Activated T-cell treated with anti-CD3 and anti-CD28 coated beads, Interleukin-2, amount 50 U/mL, for 1 hour (primary cell): ENCODE results near the gene SHLD3.
A peak's percentile ranks its signal among the peaks of the same experiment; 100 is the strongest.
"Not testable (repeated sequence)": the region's sequence is repeated elsewhere in the genome, so short reads cannot be mapped to it uniquely, and the experiment has no call there.

Source experiments
- DNase-seq: peaks from one replicate; pipeline ENCODE4 v3.0.0-alpha.2; 2020

Gene SHLD3

GRCh38 chr5:65624571-65625555 is at the start of gene SHLD3, which contains the start of gene TRAPPC13:
TSS of gene SHLD3 (plus strand) at chr5:65625027. CDS start at chr5:65629588, 4,561 bp downstream.
TSS of gene TRAPPC13 (plus strand) at chr5:65625027. CDS start at chr5:65625061, 34 bp downstream.
- peak; percentile 76 for DNase-seq

DNA sequence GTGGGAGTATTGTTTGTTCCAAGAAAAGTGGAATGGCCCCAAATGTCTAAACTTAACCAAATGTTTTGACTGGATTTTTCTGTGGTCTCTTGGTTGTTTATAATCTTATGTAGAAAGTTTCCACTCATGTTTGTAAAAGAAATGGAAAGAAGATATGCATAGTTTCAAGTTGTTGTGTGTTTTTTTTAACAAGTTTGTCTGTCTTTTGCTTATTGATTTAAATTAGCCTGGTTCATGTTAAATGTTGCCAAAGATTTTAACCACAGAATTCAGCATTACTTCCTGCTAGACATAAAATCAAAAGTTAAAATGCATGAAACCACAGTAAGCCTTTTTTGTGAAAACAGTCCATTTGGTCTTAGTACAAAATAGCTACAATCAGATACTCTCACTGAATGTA is 47.7 kb upstream of the SHLD3 start:
- DNase-seq, result no peak

GRCh38 chr5:65588694-65589093 is 36.1 kb upstream of the SHLD3 start:
- no peak for DNase-seq

- not testable (repeated sequence) for DNase-seq
Measured at GRCh38 chr5:65601761-65602160, 23.1 kb upstream of the SHLD3 start.

DNA sequence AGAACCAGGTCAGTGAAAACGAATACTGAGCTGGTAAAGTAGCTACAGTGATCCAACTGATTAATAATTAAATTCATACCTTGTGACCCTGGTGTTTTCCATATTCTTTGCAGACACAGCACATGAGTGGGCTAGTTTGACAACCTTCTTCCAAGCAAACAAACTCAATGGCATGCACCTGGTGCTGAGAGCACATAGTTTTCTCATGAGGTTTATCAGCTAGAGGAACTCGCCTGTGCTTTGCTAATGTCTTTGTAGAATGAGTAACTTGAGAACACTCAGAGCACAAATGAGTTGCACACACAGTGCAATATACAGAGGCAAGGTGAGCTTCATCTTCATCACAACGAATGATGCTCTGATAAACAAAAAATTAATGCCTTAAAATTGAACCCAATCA is 13.3 kb upstream of the SHLD3 start:
- no peak for DNase-seq

DNA sequence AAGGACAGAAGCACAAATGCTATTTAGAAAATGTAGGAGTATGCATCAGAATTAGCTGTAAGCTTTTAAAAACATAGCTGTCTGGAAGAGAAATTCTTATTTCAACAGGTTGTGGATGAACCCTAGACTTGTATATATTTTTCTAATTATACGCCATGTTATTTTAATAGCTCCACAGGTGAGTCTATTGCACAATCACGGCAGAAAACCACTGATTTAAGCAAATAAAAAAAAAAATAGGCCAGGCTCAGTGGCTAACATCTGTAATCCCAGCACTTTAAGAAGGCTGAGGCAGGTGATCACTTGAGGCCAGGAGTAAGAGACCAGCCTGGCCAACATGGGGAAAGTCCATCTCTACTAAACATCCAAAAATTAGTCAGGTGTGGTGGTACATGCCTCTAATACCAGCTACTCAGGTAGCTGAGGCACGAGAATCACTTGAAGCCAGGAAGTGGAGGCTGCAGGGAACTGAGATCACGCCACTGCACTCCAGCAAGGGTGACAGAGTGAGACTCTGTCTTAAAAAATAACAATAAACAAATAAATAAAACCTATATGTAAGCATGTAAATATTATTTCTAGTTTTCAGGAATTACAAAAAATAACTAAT is 12.4 kb upstream of the SHLD3 start:
- no peak for DNase-seq

- no peak for DNase-seq
Measured at GRCh38 chr5:65620021-65620420, 4.8 kb upstream of the SHLD3 start.

DNA sequence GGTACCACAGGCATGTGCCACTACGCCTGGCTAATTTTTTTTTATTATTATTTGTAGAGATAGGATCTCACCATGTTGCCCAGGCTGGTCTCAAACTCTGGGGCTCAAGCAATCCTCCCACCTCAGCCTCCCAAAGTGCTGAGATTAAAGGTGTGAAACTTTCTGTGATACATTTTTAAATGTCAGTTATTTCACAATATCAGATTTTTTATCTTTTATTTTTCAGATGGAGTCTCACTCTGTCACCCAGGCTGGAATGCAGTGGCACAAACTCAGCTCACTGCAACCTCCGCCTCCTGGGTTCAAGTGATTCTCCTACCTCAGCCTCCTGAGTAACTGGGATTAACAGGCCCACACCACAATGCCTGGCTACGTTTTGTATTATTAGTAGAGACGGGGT is 2.9 kb upstream of the SHLD3 start:
- not testable (repeated sequence) for DNase-seq

DNA sequence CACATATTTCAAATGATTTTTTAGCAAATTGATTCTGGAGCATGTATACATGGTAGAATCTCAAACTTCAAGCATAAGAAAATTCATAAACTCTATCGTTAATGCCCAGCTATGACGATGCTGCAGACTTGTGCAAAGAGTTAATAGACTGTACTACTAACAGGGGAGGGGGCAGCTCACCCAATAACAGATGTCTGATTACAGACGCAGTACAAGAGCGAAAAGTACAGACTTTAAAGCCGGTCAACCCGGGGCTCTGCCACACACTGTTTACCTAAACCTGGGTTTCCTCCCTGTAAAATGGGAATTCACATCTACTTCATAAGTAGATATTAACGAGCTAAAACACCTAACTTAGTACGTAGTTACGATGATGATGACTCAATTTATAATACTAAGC is 1.3 kb upstream of the SHLD3 start:
- DNase-seq, result no peak

GRCh38 chr5:65624025-65624570 is 729 bp upstream of the SHLD3 start, which contains the start of gene TRIM23:
TSS of gene TRIM23 (minus strand) at chr5:65624333. CDS start at chr5:65624274, 59 bp downstream.
- peak; percentile 88 for DNase-seq

DNA sequence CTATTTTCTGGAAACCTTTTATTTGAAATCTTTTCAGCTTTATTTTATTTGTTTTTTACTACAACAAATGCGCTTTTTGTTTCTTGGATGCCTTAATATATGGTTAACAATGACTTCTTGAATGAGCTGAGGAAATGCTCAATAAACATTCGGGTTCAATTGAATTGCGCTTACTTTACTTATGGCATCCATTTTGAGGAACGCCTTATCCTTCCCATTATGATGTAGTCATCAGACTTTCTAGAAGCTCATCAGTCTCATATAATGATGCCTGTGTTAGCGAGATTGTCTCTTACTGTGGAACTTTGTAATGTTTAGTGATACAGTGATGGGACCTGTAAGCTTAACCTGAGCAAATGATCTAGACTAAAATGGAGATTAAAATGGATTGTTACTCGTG is 916 bp downstream of the SHLD3 start:
- DNase-seq, result no peak

DNA sequence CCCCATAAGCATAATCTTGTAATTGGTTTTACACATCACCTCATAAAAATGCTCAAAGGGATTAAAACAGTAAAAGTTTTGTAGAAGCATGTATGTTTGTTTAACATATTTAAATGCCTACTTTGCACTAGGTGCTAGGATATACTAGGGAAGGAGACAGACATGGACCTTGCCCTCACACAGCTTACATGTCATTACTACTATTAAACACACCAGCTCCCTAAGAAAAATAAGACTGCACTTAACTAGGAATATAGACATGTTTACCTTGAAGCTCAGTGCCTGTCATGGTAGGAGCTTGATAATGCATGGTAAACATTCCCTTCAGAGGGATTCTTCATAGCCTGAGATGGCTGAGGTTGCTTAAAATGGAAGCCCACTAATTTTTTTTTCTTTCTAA is 6.2 kb downstream of the SHLD3 start:
- DNase-seq, result no peak

GRCh38 chr5:65640240-65640639 is 15.4 kb downstream of the SHLD3 start:
- DNase-seq, result no peak

- no peak for DNase-seq
Measured at GRCh38 chr5:65646938-65647337, 22.1 kb downstream of the SHLD3 start.

DNA sequence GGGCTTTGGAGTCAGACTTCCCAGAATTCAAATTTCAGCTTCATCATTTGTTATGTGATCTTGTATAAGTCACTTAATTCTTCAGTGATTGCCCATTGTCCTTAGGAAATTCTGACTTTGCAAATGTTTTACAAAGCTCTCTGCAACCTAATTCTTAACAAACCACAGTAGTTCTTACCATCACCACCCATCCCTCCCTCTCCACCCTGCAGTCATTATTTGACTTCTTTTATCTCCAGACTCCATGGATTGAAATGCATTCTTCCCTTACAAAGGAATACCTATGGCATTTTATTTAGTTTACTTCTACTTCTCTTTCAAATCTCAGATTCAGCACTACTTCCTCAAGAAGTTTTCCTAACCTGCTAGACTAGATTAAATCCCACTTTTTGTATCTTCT is 23.1 kb downstream of the SHLD3 start:
- DNase-seq, result no peak

DNA sequence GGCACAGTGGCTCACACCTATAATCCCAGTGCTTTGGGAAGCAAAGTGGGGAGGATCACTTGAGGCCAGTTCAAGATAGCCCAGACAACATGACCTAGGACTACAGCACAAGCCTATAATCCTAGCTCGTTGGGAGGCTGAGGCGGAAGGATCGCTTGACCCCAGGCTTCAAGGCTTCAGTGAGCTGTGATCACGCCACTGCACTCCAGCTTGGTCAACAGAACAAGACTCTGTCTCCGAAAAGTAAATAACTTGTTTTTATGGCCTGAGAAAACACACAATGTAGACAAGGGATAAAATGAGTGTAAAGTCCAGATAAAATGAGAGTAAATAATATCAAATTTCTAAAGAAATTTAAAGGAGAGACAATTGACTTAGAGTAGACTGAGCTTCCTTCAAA is 26.3 kb downstream of the SHLD3 start:
- DNase-seq, result no peak

- DNase-seq, result no peak
Measured at GRCh38 chr5:65654713-65655112, 29.9 kb downstream of the SHLD3 start.

- no peak for DNase-seq
Measured at GRCh38 chr5:65663804-65664521, 39.1 kb downstream of the SHLD3 start.

DNA sequence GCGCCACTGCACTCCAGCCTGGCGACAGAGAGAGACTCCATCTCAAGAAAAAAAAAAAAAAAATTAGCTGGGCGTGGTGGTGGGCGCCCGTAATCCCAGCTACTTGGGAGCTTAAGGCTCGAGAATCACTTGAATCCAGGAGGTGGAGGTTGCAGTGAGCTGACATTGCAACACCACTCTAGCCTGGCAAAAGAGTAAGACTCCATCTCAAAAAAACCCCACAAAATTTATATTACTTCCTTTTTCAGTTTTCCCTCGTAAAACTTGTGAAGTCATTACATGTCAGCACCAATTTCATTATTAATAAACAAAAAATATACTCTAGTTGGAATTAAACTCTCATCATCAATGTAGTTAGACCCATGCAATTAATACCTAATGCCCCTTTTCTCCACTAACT is 43.9 kb downstream of the SHLD3 start:
- no peak for DNase-seq

- no peak for DNase-seq
Measured at GRCh38 chr5:65672796-65673195, 48.0 kb downstream of the SHLD3 start.

- DNase-seq, result no peak
Measured at GRCh38 chr5:65674749-65675148, 49.9 kb downstream of the SHLD3 start.

GRCh38 chr5:65676056-65676455 is 51.2 kb downstream of the SHLD3 start:
- DNase-seq, result not testable (repeated sequence)
